OCI-LY1 (cell line): ENCODE measurements around the gene BMP7.

ENCODE experiments used
- H2AFZ ChIP-seq: fragments of 200-600 bp; sonication (generic), shearing (Covaris generic); 2 replicates; pipeline ENCODE4 v1.6.0; 2014; ENCODE audit warnings: antibody characterized with exemption, mild to moderate bottlenecking, low read length
- H3F3A ChIP-seq: fragments of 200-600 bp; sonication (generic), shearing (Covaris generic); 2 replicates; pipeline ENCODE4 v1.6.0; 2014; ENCODE audit warnings: mild to moderate bottlenecking, antibody characterized with exemption, low read length, moderate library complexity; ENCODE audit not compliant: insufficient read depth
- H3K27ac ChIP-seq: fragments of 200-600 bp; sonication (generic); 2 replicates; pipeline ENCODE4 v1.5.1; 2014; ENCODE audit warnings: low read length, mixed run types, mild to moderate bottlenecking, low read depth; ENCODE audit not compliant: poor library complexity, severe bottlenecking
- H3K27me3 ChIP-seq: fragments of 200-600 bp; sonication (generic); 2 replicates; pipeline ENCODE4 v1.6.0; 2014; ENCODE audit warnings: antibody characterized with exemption, mild to moderate bottlenecking, low read length, moderate library complexity; ENCODE audit not compliant: insufficient read depth
- H3K36me3 ChIP-seq: fragments of 200-600 bp; sonication (generic); 2 replicates; pipeline ENCODE4 v1.6.1; 2014; ENCODE audit warnings: mild to moderate bottlenecking, antibody characterized with exemption, low read length, moderate library complexity, mixed read lengths; ENCODE audit not compliant: insufficient read depth
- H3K4me1 ChIP-seq: fragments of 200-600 bp; sonication (generic); 2 replicates; pipeline ENCODE4 v1.5.1; 2014; ENCODE audit warnings: mild to moderate bottlenecking, low read length, moderate library complexity; ENCODE audit not compliant: insufficient read depth, severe bottlenecking
- H3K4me2 ChIP-seq: fragments of 200-600 bp; sonication (generic), shearing (Covaris generic); 2 replicates; pipeline ENCODE4 v1.6.1; 2014; ENCODE audit warnings: low read length
- H3K4me3 ChIP-seq: fragments of 200-600 bp; sonication (generic); 2 replicates; pipeline ENCODE4 v1.5.1; 2014; ENCODE audit warnings: low read length, low read depth, mild to moderate bottlenecking, mixed read lengths; ENCODE audit not compliant: poor library complexity, severe bottlenecking
- H3K79me2 ChIP-seq: fragments of 200-600 bp; shearing (Covaris generic); 2 replicates; pipeline ENCODE4 v1.6.1; 2016; ENCODE audit warnings: mixed run types, low read length, mixed read lengths; ENCODE audit not compliant: insufficient read depth
- H3K9ac ChIP-seq: fragments of 200-600 bp; sonication (generic), shearing (Covaris generic); 2 replicates; pipeline ENCODE4 v1.6.1; 2014; ENCODE audit warnings: mild to moderate bottlenecking, low read length, mixed read lengths
- H3K9me2 ChIP-seq: fragments of 200-600 bp; sonication (generic), shearing (Covaris generic); 2 replicates; pipeline ENCODE4 v1.6.1; 2014; ENCODE audit warnings: low read depth, mild to moderate bottlenecking, low read length, mixed read lengths
- H3K9me3 ChIP-seq: fragments of 200-600 bp; shearing (Covaris generic); 2 replicates; pipeline ENCODE4 v1.6.1; 2014; ENCODE audit warnings: low read length, mixed read lengths
- H4K20me1 ChIP-seq: fragments of 200-600 bp; sonication (generic), shearing (Covaris generic); 2 replicates; pipeline ENCODE4 v1.6.0; 2016; ENCODE audit warnings: mild to moderate bottlenecking, low read length; ENCODE audit not compliant: insufficient read depth
- CTCF ChIP-seq: fragments of 200-600 bp; sonication (generic), shearing (Covaris generic); IDR thresholded peaks from 2 replicates; pipeline ENCODE4 v1.5.1; 2017; ENCODE audit warnings: mild to moderate bottlenecking, antibody characterized with exemption, low read length, moderate library complexity, mixed read lengths
- EZH2 ChIP-seq: fragments of 200-600 bp; sonication (generic), shearing (Covaris generic); IDR thresholded peaks from 2 replicates; pipeline ENCODE4 v1.8.0; 2017; ENCODE audit warnings: borderline replicate concordance, mixed run types, mild to moderate bottlenecking, antibody characterized with exemption, low read length, moderate library complexity, mixed read lengths

BMP7 gene

DNA sequence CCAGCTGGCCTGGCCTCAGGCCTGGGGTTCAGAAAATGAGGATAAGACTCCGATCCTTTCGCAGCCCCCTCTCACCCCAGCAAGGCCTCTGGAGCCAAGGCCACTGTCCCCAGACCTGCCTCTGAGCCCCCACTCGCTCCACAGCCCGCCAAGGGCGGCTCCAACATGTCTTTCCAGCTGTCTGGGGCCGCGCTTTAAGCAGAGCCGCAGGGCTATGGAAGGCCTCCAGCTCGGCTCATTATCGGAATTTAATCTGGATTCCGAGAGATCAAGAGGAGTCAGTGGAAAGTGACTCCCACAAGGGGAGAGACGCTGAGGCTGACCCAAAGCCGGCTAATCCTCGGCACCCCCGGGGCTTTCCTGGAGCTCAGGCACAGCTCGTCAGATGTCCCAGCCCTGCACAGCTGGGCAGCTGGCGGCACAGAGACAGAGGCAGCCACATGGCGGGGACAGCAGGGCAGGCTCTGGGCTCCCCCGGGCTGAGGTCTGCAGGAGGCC lies 41.8 kb downstream of the BMP7 start:
- Histone ChIP-seq H3K9ac (no peak overlapping the region), H3K4me3 (no peak overlapping the region), H3F3A (no peaks in the 10 kb centered on the region), H3K27me3 (no peaks in the 10 kb centered on the region), H3K9me2 (no peaks in the 10 kb centered on the region), H3K9me3 (no peaks in the 10 kb centered on the region), H2AFZ (no peak overlapping the region), H3K79me2 (peaks cover 18% of the 10 kb centered on the region), H3K27ac (peak overlapping the region; percentile 60), H3K4me2 (no peak overlapping the region), H3K36me3 (peaks cover 99% of the 10 kb centered on the region), H4K20me1 (no peaks in the 10 kb centered on the region), H3K4me1 (peaks cover 20% of the 10 kb centered on the region)
- TF ChIP-seq EZH2 (no peak), CTCF (no peak)

DNA sequence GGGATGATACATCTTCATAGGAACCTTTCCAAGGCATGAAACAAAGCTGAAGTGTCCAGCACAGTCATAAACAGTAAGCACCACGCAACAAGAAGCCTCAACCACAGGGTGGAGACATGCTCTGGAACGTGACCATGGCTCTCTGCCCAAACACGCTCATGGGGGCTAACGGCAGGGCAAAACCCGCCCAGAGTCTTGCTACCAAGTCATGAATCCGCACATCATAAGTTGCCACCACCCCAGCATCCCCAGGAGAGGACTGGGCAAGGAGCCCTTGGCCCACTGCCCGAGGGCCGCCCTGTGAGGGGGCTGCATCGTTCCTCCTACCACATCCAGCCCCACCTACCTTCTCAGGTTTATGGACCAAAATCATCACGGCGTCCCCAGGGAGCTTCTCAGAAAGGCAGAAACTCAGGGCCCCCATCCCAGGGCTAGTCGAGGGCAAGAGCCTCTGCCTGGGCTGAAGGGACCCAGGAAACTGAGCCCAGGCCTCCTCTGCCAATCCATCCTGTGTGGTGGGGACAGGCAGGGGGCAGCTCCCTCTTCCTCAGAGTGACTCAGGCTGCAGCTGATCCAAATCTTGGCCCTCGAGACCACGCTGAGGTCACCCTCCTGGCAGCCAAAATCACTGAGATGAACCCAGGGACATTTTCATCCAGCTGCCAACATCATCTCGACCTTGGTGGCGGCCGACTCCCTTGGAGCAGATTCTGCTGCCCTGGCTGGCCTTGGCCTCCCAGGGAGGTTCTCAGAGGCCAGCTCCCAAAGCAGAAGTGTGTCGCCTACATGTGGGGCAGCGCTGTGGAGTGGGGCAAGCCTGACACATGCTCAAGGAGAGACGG lies 42.6 kb downstream of the BMP7 start:
- H3K9ac ChIP-seq = no peak overlapping the region

GRCh38 chr20:57222631-57222950 lies 43.9 kb downstream of the BMP7 start:
- Histone ChIP-seq H3K27ac (peak overlapping the region; percentile 5), H2AFZ (no peak overlapping the region), H3K27me3 (no peaks in the 10 kb centered on the region), H3K36me3 (peaks cover 99% of the 10 kb centered on the region), H3F3A (no peaks in the 10 kb centered on the region), H3K79me2 (0 out of 2 replicates have a peak, but pooled peaks cover 5% of the 10 kb centered on the region), H3K4me2 (no peak overlapping the region), H3K9me3 (no peaks in the 10 kb centered on the region), H3K4me1 (peaks cover 13% of the 10 kb centered on the region), H4K20me1 (no peaks in the 10 kb centered on the region), H3K4me3 (no peak overlapping the region), H3K9ac (no peak overlapping the region), H3K9me2 (no peaks in the 10 kb centered on the region)
- TF ChIP-seq CTCF (no peak), EZH2 (no peak)

More for the DNA sequence above, 42.6 kb downstream of the BMP7 start:
- Histone ChIP-seq H3F3A (no peaks in the 10 kb centered on the region), H3K36me3 (peaks cover 99% of the 10 kb centered on the region), H2AFZ (no peak overlapping the region), H4K20me1 (no peaks in the 10 kb centered on the region), H3K27me3 (no peaks in the 10 kb centered on the region), H3K4me1 (peaks cover 12% of the 10 kb centered on the region), H3K4me2 (no peak overlapping the region), H3K27ac (peak overlapping the region; percentile 60), H3K79me2 (peaks cover 10% of the 10 kb centered on the region; the same call in 1 of the 2 replicates), H3K9me3 (no peaks in the 10 kb centered on the region), H3K4me3 (no peak overlapping the region), H3K9me2 (no peaks in the 10 kb centered on the region)
- TF ChIP-seq CTCF (peak; percentile 49), EZH2 (no peak)
